Adrenal gland (tissue), 5 donors: Measurements from ENCODE around the gene ASTN2.

ENCODE experiments used
- POLR2A ChIP-seq, 2 donors: fragments of 450-650 bp; IDR thresholded peaks; one replicate each; pipeline ENCODE4 v1.6.1; 2017; ENCODE audit warnings: antibody characterized with exemption in 2 of 2, mild to moderate bottlenecking in 2 of 2, moderate library complexity in 1 of 2
- TF ChIP-seq, protein P1 (sequence below), 6 experiments: fragments of 450-650 bp in 4 of 6; fragments of 200-600 bp in 2 of 6; sonication (generic) in 1 of 6; IDR thresholded peaks; 1 replicate in 5 of 6; 2 replicates in 1 of 6; pipeline versions ENCODE4 v1.5.1 to v1.8.0; 2016 to 2021; ENCODE audit warnings: antibody characterized with exemption in 6 of 6, mild to moderate bottlenecking in 2 of 6, moderate library complexity in 1 of 6
- donor health status: DM: no; HTN: no; CAD: no.

DNA sequence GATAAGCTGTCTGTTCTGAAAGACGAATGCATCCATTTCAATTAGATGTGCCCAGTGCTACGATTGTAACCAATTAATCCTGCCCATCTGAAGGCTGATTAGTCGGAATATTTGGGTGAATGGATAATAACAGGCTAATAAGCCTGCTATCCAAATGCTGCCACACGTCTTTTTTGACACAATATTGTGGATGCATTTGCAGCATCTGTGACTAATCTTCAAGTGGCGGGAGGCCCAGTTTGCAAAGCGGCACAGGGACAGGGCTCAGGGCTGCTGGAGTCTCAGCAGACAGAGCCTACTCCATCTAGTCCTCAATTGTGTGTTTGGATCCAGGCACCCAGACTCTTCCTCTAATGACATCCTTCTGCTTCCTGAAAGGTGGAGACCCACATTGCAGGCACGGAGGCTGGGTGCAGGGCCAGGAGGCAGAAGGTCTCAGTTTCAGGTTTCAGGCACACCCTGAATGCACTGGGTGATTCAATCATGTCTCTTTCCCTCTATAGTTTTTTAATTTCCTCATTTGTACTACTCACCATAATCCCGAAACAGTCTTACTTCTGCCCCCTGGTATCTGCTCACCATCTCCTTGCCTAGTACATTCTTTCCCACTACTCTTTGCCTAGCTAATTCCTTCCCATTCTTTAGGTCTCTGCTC lies 169.6 kb downstream of the ASTN2 start:
- TF ChIP-seq, protein P1, sequence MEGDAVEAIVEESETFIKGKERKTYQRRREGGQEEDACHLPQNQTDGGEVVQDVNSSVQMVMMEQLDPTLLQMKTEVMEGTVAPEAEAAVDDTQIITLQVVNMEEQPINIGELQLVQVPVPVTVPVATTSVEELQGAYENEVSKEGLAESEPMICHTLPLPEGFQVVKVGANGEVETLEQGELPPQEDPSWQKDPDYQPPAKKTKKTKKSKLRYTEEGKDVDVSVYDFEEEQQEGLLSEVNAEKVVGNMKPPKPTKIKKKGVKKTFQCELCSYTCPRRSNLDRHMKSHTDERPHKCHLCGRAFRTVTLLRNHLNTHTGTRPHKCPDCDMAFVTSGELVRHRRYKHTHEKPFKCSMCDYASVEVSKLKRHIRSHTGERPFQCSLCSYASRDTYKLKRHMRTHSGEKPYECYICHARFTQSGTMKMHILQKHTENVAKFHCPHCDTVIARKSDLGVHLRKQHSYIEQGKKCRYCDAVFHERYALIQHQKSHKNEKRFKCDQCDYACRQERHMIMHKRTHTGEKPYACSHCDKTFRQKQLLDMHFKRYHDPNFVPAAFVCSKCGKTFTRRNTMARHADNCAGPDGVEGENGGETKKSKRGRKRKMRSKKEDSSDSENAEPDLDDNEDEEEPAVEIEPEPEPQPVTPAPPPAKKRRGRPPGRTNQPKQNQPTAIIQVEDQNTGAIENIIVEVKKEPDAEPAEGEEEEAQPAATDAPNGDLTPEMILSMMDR (IDR thresholded peaks at IDR 0.05), result no peak
- TF ChIP-seq POLR2A (IDR thresholded peaks at IDR 0.05), result no peak
